ENCODE results near the gene EMC10.

EMC10 gene

DNA sequence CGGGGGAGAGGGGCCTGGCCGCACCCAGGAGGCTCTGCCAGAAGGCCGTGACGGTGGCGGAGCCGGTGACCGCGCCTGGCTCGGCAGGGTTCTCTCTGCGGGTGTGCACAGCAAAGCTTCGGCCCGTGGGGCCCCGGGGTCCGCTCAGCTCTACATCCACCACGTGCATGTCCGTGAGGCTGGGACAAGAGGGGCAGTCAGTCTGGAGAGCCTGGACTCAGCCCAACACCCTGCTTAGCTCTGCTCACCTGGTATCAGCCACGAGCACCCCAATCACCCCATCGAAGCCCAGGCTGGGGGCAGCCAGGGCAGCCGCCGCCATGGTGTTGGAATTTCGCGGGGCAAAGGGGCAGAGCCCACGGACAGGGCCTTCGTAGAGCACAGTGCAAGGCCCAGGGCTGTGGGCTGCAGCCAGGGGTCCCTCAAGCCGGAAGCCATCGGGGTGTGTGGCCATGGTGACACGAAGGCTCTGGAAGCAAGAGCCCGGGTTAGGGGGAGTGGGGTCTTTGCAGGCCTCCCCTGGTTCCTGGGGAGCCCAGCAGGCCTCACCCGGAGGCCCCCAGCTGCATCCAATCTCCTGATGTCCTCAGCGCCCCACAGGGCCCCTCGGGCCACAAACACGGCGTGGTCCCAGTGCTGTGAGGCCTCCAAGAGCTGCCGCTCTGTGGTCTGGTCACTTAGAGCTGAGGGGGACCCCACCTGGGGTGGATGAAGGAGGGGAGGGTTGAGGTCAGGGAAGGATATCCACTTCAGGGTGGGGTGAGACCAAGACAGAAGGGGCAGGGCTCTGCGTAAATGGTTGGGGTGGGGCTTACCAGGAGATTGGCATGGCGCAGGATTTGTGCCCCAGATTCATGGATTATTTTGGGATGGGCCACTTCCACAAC, 36.0 kb downstream of the EMC10 start:
- TF ChIP-seq, protein P1, sequence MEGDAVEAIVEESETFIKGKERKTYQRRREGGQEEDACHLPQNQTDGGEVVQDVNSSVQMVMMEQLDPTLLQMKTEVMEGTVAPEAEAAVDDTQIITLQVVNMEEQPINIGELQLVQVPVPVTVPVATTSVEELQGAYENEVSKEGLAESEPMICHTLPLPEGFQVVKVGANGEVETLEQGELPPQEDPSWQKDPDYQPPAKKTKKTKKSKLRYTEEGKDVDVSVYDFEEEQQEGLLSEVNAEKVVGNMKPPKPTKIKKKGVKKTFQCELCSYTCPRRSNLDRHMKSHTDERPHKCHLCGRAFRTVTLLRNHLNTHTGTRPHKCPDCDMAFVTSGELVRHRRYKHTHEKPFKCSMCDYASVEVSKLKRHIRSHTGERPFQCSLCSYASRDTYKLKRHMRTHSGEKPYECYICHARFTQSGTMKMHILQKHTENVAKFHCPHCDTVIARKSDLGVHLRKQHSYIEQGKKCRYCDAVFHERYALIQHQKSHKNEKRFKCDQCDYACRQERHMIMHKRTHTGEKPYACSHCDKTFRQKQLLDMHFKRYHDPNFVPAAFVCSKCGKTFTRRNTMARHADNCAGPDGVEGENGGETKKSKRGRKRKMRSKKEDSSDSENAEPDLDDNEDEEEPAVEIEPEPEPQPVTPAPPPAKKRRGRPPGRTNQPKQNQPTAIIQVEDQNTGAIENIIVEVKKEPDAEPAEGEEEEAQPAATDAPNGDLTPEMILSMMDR (conservative IDR thresholded peaks at IDR 0.05; ENCODE audit: low read depth, low read length): no peak
- H3K4me3 ChIP-seq (ENCODE audit: low read length): no peak overlapping the region

DNA sequence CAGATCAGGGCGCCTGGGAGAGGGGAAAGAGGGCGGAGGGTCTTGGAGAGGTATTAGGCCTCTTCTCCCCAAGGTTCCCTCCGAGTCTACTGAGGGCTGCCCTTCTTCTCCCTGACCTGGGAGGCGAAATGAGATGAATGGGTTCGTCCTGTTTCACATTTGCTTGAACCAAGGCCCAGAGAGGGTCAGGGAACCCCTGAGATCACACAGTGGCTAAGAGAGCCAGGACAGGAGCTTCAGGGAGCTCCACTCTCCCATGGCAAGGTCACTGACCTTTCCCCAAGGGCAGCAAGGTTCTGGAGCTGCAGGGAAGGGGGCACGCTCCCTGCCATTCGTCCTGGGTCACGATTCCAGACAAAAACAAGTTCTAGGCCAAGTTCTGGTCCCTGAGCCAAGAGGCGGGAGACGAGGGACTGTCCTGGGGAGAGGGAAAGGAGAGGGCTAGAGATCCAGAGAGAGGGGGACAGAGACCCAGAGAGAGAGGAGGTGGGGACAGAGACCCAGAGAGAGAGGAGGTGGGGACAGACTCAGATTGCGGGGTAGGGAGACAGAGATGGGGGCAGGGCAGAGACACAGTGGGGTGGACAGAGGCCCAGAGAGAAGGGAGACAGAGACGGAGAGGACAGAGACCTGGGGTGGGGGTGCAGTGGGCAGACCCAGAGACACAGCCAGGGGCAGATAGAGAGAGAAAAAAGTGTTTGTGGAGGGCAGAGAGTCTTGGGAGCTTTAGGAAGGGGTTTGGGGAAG, 36.9 kb downstream of the EMC10 start:
- DNase-seq (ENCODE audit: low read depth): no peak
- no peak overlapping the region for H3K4me3 ChIP-seq (ENCODE audit: low read length)
- TF ChIP-seq, protein P1 (conservative IDR thresholded peaks at IDR 0.05; ENCODE audit: low read depth, low read length): no peak

More for the DNA sequence above, 36.0 kb downstream of the EMC10 start:
- DNase-seq (ENCODE audit: low read depth): no peak

- TF ChIP-seq, protein P1 (conservative IDR thresholded peaks at IDR 0.05; ENCODE audit: low read depth, low read length): no peak
- DNase-seq (ENCODE audit: low read depth): no peak
- peak within 1 kb of the TSS; percentile 20 for H3K4me3 ChIP-seq (ENCODE audit: low read length)
These were observed 37.5 kb downstream of the EMC10 start, which contains the start of gene ASPDH for GRCh38 chr19:50513746-50514345. Gene ASPDH, minus strand, starts transcription at chr19:50513913. Its CDS starts 90 bp downstream, at chr19:50513823.

- TF ChIP-seq, protein P1 (conservative IDR thresholded peaks at IDR 0.05; ENCODE audit: low read depth, low read length): no peak
- no peak for DNase-seq (ENCODE audit: low read depth)
- H3K4me3 ChIP-seq (ENCODE audit: low read length): peak overlapping the region; percentile 20
These were observed 38.2 kb downstream of the EMC10 start for GRCh38 chr19:50514346-50515167.

DNA sequence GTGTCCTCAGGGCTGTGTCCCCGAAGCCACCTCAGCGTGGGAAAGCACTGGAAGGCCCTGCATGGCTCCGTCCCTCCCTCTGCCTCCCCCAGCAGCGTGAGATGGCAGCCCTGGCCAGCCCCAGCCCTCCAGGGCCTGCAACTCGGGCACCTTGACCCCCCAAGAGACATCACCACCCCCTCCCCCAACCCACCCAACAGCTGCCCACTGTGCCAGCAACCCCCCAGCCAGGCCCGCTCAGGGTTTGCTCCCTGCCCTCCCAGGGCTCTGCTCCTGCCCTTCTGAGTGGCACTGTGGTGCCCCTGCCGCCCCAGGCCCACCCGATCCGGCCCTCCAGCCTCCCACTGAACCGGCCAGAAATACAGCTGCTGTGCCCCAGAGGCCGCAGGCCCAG, 38.9 kb downstream of the EMC10 start:
- TF ChIP-seq, protein P1 (conservative IDR thresholded peaks at IDR 0.05; ENCODE audit: low read depth, low read length): no peak
- H3K4me3 ChIP-seq (ENCODE audit: low read length): no peak overlapping the region
- DNase-seq (ENCODE audit: low read depth): no peak

DNA sequence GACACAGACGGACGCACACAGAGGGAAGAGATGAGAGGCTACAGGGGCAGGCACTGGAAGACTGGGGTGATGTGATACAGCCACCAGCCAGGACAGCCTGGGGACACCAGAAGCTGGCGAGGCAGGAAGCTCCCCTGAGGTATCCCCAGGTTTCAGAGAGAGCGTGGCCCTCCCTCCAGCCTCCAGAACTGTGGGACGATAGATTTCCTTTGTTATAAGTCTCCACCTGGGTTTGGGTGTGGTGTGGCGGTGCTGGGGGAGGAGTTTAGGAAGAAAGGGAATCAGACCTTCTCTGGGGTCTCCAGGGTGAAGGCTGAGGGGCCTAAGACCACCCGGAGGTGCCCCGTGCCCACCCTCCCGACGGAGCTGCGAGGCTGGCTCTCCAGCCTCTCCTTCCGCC, 40.1 kb downstream of the EMC10 start:
- TF ChIP-seq, protein P1 (conservative IDR thresholded peaks at IDR 0.05; ENCODE audit: low read depth, low read length): no peak
- DNase-seq (ENCODE audit: low read depth): no peak

More for the DNA sequence above, 40.1 kb downstream of the EMC10 start:
- H3K4me3 ChIP-seq (ENCODE audit: low read length): no peak overlapping the region

Data from retinal pigment epithelial cell (primary cell).